Parathyroid adenoma (tissue), 2 donors: ENCODE results near the gene RNF214.
"Not testable (repeated sequence)": the region's sequence is repeated elsewhere in the genome, so short reads cannot be mapped to it uniquely, and the experiment has no call there.

Source experiments
- H2AFZ ChIP-seq: fragments of 300-600 bp; sonication (generic); one replicate; pipeline ENCODE4 v1.7.0; 2017; ENCODE audit warnings: antibody characterized with exemption, mild to moderate bottlenecking
- H3K27ac ChIP-seq: fragments of 300-600 bp; sonication (generic); one replicate; pipeline ENCODE4 v1.7.0; 2017
- H3K27me3 ChIP-seq: fragments of 300-600 bp; sonication (generic); one replicate; pipeline ENCODE4 v1.7.0; 2017; ENCODE audit warnings: low read length; ENCODE audit not compliant: control insufficient read depth, insufficient read depth
- H3K36me3 ChIP-seq: fragments of 300-600 bp; sonication (generic); one replicate; pipeline ENCODE4 v1.7.0; 2017; ENCODE audit warnings: low read length; ENCODE audit not compliant: control insufficient read depth, insufficient read depth
- H3K4me1 ChIP-seq: fragments of 300-600 bp; sonication (generic); one replicate; pipeline ENCODE4 v1.7.0; 2017; ENCODE audit warnings: control low read depth
- H3K4me2 ChIP-seq: fragments of 300-600 bp; sonication (generic); one replicate; pipeline ENCODE4 v1.7.0; 2017; ENCODE audit warnings: low read length
- H3K4me3 ChIP-seq: fragments of 300-600 bp; sonication (generic); one replicate; pipeline ENCODE4 v1.7.0; 2017; ENCODE audit warnings: low read depth, low read length
- H3K79me2 ChIP-seq: fragments of 300-600 bp; sonication (generic); one replicate; pipeline ENCODE4 v1.7.0; 2017; ENCODE audit warnings: control low read depth
- H3K9ac ChIP-seq: fragments of 300-600 bp; sonication (generic); one replicate; pipeline ENCODE4 v1.7.0; 2017; ENCODE audit warnings: mild to moderate bottlenecking
- H3K9me3 ChIP-seq: fragments of 300-600 bp; sonication (generic); one replicate; pipeline ENCODE4 v1.7.0; 2017; ENCODE audit warnings: low read length; ENCODE audit not compliant: control insufficient read depth
- CTCF ChIP-seq: fragments of 300-600 bp; sonication (generic); IDR thresholded peaks from one replicate; pipeline ENCODE4 v1.7.0; 2017; ENCODE audit warnings: antibody characterized with exemption, mild to moderate bottlenecking
- donor health status: primary hyperparathyroidism.

The RNF214 gene

DNA sequence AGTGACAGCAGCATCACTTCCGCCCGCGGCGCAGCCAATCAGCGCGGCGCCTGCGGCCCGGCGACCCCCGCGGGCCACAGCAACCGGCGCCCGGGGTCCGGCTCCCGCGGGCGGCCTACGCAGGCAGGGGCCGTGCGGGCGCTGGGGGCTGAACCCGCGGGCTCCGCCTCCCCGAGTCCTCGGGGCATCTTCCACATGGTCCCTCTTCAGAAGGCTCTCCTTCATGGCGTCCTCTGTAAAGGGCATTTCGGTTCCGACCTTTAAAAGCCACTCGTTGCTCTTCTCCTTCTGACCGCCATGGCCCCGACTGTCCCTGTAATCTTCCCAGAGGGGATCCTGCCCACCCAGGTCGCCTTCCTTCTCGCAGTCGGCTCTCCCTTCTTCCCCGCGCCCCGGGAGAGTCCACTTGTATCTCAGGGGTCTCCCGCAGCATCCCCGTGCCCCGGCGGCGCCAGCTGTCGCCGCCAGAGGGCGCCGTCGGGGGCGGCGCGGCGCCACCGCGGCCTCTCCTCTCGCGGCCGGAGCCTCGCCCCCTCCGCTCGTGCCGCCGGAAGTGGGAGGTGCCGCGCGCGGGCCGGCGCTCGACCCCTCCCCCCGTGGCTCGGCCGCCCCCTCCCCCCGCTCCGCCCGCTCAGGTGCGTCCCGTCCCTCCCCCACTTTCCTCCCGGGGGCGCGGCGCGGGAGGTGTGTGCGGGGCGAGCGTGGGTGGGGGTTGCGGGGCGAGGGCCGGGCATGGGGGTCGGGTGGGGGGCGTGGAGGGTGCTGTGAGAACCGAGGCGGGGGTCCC is at the start of gene RNF214:
TSS of gene RNF214 (plus strand) at position 580 of the 787 bp plus-strand sequence. CDS start 1,602 bp downstream, outside the sequence.
- no peaks in the 10 kb centered on the region for H3K4me1 ChIP-seq

GRCh38 chr11:117183178-117183577 is 49.3 kb upstream of the RNF214 start:
- not testable (repeated sequence) for H2AFZ ChIP-seq, H3K36me3 ChIP-seq, H3K27me3 ChIP-seq, H3K79me2 ChIP-seq, H3K27ac ChIP-seq, H3K9me3 ChIP-seq, H3K4me2 ChIP-seq, H3K9ac ChIP-seq, H3K4me3 ChIP-seq
- peaks cover 15% of the 10 kb centered on the region for H3K4me1 ChIP-seq

More for the DNA sequence above, at the start of gene RNF214:
- H3K79me2 ChIP-seq = peaks cover 3% of the 10 kb centered on the region
- peak within 1 kb of the TSS; percentile 95 for H2AFZ ChIP-seq
- peak; percentile 70 for TF ChIP-seq CTCF
- H3K36me3 ChIP-seq = no peaks in the 10 kb centered on the region
- no peaks in the 10 kb centered on the region for H3K27me3 ChIP-seq
- peak within 1 kb of the TSS; percentile 88 for H3K27ac ChIP-seq
- H3K9me3 ChIP-seq = no peaks in the 10 kb centered on the region
- peak within 1 kb of the TSS; percentile 80 for H3K4me3 ChIP-seq
- peak within 1 kb of the TSS; percentile 77 for H3K4me2 ChIP-seq
- H3K9ac ChIP-seq = peak within 1 kb of the TSS; percentile 21

GRCh38 chr11:117183724-117184349 is 48.6 kb upstream of the RNF214 start:
- H3K27ac ChIP-seq = no peak overlapping the region
- H3K79me2 ChIP-seq = no peaks in the 10 kb centered on the region
- no peaks in the 10 kb centered on the region for H3K9me3 ChIP-seq
- H3K36me3 ChIP-seq = no peaks in the 10 kb centered on the region
- H2AFZ ChIP-seq = no peak overlapping the region
- no peak for TF ChIP-seq CTCF
- no peak overlapping the region for H3K9ac ChIP-seq
- no peak overlapping the region for H3K4me3 ChIP-seq
- H3K27me3 ChIP-seq = no peaks in the 10 kb centered on the region
- no peak overlapping the region for H3K4me2 ChIP-seq
- H3K4me1 ChIP-seq = peaks cover 15% of the 10 kb centered on the region

DNA sequence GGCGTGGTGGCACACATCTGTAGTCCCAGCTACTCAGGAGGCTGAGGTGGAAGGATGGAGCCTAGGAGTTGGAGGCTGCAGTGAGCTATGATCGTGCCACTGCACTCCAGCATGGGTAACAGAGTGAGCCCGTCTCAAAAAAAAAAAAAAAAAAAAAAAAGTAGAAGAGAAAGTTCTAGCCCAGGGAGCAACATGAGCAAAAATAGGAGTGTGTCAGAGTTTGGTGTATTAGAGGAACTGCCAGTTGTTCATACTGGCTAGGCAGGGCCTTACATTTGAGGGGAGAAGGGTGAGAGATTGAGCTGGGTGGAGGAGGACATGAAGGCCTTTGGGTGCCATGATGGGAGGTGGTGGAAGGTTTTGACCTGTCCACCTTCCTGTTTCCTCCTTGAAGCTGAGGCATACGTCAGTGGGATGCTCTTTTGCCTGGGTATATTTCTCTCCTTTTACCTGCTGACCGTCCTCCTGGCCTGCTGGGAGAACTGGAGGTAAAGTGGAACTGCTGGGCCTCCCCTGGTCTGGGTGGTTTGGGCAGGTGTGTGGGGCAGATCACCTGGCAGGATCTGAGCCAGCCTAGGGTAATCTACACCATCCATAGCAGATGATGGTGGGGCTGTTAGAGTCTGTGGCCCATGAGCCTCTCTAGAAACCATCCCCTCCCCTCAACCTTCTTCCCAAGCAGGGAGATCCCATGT is 46.6 kb upstream of the RNF214 start:
- no peaks in the 10 kb centered on the region for H3K9me3 ChIP-seq
- H3K27ac ChIP-seq = no peak overlapping the region
- no peaks in the 10 kb centered on the region for H3K79me2 ChIP-seq
- no peak overlapping the region for H3K4me3 ChIP-seq
- no peaks in the 10 kb centered on the region for H3K36me3 ChIP-seq
- H3K27me3 ChIP-seq = no peaks in the 10 kb centered on the region
- no peak overlapping the region for H2AFZ ChIP-seq
- no peak overlapping the region for H3K4me2 ChIP-seq
- no peak for TF ChIP-seq CTCF
- H3K4me1 ChIP-seq = peaks cover 2% of the 10 kb centered on the region
- H3K9ac ChIP-seq = no peak overlapping the region

DNA sequence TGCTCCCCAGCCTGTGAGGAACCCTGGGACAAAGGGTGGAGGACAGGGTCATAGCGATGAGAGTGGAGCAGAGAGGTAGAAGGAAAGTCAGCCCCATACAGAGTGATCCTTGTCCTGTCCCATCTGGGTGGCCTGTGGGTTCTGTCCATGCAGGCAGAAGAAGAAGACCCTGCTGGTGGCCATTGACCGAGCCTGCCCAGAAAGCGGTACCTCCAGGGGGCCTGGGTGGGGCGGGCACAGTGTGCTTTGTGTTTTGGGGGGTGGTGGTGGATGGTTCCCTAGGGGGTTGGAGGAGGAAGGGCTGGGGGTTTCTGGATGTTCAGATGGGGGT is 46.1 kb upstream of the RNF214 start:
- Histone ChIP-seq H3K27me3 (no peaks in the 10 kb centered on the region), H3K9me3 (no peaks in the 10 kb centered on the region), H2AFZ (no peak overlapping the region), H3K4me3 (no peak overlapping the region), H3K27ac (no peak overlapping the region), H3K4me1 (no peaks in the 10 kb centered on the region), H3K4me2 (no peak overlapping the region), H3K36me3 (no peaks in the 10 kb centered on the region), H3K9ac (no peak overlapping the region), H3K79me2 (no peaks in the 10 kb centered on the region)
- no peak for TF ChIP-seq CTCF
